NCI-H446 (cell line): ENCODE measurements around the gene ABHD11.
A peak's percentile ranks its signal among the peaks of the same experiment; 100 is the strongest.
"Not testable (repeated sequence)": the region's sequence is repeated elsewhere in the genome, so short reads cannot be mapped to it uniquely, and the experiment has no call there.

Experiments used
- DNase-seq, 2 experiments: peaks; one replicate each; lab custom pipeline; 2025; lab: John Stamatoyannopoulos, UW

ABHD11 gene, protein sequence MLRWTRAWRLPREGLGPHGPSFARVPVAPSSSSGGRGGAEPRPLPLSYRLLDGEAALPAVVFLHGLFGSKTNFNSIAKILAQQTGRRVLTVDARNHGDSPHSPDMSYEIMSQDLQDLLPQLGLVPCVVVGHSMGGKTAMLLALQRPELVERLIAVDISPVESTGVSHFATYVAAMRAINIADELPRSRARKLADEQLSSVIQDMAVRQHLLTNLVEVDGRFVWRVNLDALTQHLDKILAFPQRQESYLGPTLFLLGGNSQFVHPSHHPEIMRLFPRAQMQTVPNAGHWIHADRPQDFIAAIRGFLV

DNA sequence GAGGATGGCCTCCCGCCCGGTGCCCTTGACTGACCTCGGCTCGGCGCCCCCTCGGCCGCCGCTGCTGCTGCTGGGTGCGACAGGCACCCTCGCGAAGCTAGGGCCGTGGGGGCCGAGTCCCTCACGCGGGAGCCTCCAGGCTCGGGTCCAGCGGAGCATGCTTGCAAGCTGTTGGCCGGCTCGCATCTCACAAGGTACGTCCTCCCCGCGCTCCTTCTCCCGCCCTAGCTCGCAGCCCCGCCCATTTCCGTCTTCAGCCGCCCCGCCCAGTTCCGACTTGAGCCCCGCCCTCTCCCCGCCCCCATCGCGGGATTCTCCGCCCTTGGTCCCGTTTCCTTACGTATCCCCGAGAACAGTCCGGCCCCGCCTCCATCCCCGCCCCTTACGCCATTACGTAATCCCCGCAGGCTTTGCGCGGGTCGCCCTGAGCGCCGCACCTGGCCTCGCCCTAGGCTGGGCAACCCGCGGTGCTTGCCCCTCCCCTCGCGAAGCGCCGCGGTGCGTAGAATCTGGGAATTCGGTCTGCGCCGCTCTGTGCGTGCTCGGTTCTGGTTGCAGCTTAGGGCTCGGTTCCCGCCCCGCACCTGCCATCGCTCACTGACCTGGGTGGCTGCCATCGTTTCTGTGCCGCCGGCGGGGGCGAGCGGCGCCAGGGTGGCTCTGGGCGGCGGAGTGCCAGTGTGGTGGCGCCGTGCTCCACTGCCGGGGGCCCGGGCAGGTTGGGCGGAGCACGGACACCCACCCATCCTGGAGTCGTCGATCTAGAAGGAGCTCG, at the start of gene ABHD11:
Gene ABHD11 (minus strand): TSS at position 191 of the 775 bp plus-strand sequence. CDS start 32 bp downstream, at position 159.
- peak; percentile 56 to 89 for DNase-seq

DNA sequence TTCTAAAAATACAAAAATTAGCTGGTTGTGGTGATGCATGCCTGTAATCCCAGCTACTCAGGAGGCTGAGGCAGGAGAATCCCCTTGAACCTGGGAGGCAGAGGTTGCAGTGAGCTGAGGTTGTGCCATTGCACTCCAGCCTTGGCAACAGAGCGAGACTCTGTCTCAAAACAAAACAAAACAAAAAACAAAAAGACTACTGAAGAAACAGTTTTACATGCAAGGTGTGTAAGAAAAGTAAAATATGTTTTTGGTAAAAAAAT, 49.1 kb upstream of the ABHD11 start:
- DNase-seq: not testable (repeated sequence)

DNA sequence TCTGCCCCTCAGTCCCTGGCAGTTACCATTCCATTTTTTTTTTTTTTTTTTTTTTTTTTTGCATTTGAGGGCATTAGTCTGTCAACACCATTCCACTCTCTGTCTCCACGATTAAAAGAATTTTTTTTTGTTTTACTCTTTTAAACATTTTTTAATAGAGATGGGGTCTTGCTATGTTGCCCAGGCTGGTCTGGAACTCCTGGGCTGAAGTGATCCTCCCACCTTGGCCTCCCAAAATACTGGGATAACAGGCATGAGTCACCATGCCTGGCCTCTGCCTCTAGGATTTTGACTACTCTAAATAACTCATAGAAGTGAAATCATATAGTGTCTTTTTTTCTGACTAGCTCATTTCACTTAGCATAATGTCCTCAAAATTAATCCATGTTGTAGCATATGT, 48.0 kb upstream of the ABHD11 start:
- DNase-seq: no peak

DNA sequence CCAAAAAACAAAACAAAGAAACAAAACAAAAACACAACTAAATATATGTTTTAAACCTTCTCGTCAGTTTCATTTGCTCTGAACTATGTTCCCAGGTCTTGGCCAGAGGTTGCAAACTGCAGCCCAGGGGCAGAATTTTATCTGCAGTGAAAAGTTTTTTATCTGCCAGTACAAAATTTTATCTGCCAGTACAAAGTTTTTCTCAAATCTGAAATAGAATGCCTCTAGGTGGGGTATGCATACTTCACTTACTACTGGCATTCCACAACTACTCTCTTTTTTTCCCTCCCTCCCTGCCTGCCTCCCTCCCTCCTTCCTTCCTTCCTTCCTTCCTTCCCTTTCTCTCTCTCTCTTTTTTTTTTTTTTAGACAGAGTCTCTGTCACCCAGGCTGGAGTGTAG, 40.9 kb upstream of the ABHD11 start:
- DNase-seq: no peak

DNA sequence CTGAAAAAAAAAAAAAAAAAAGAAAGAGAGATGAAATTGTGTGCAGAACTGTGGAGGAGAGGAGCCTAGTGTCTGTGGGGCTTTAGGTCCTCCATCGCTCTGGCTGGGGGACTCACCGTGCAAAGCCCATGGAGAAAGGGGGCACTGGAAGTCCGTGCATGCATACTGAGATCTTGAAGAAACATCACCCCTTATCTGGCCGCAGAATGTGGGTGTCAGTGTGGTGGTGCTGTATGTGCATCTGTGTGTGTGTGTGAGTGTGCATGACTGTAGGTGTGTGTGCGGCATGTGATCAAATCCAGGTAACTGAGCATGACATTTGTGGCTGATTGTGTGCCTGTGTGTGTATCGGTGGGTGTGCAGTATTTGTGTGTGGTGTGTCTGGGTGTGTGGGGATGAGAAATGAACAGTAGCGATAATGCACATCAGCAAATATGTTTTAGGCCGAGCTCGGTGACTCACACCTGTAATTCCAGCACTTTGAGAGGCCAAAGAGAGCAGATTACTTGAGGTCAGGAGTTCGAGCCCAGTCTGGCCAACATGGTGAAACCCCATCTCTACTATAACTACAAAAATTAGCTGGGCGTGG, 40.3 kb upstream of the ABHD11 start:
- DNase-seq: no peak

DNA sequence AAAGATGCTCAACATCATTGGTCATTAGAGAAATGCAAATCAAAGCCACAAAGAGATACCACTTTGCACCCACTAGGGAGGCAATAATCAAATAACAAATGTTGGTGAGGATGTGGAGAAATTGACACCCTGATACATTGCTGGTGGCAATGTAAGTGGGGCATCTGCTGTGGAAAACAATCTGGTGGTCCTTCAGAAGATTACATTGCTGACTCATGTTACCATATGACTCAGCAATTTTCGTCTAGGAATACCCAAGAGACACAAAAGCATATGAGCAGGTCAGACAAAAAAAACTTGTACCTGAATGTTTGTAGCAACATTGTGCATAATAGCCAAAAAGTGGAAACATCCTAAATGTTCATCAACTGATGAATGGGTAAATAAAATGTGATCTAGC, 36.3 kb upstream of the ABHD11 start:
- DNase-seq: no peak

DNA sequence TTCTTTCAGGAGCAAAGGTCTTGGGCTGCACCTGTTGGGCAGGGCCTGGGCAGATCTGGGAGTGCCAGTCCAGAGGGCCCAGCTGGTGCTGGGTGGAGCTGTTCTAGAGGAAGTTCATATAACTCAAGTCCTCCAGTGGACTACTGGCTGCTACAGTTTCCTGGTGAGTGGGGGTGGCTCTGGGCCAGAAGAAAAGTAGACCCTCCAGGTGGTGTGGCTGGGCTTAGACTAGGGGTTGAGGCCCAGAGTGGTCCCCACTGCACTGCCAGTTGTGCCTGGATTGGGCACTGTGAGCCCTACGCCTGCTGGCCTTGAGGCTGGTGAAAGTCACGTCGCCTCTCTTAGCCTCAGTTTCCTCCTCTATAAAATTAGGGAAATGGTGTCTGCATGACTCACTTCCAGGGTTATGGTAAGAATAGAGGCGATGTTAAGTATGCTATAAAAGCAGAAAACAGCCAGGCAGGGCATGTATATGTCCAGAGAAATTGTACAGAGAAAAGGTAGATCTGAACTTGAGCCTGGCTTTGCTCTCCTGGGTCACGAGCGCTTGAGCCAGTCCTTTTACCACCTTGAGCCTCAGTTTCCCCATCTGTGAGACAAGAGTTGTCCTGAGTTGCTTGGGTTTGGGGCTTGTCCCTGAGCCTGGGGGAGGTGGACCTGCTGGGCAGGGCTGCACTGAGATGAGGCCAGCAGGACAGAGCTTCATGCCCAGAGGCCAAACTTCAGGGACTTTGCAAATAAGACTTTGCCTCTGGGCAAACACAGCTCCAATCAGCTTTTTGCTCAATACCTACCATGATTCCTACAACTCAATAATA, 35.3 kb upstream of the ABHD11 start:
- DNase-seq: no peak

DNA sequence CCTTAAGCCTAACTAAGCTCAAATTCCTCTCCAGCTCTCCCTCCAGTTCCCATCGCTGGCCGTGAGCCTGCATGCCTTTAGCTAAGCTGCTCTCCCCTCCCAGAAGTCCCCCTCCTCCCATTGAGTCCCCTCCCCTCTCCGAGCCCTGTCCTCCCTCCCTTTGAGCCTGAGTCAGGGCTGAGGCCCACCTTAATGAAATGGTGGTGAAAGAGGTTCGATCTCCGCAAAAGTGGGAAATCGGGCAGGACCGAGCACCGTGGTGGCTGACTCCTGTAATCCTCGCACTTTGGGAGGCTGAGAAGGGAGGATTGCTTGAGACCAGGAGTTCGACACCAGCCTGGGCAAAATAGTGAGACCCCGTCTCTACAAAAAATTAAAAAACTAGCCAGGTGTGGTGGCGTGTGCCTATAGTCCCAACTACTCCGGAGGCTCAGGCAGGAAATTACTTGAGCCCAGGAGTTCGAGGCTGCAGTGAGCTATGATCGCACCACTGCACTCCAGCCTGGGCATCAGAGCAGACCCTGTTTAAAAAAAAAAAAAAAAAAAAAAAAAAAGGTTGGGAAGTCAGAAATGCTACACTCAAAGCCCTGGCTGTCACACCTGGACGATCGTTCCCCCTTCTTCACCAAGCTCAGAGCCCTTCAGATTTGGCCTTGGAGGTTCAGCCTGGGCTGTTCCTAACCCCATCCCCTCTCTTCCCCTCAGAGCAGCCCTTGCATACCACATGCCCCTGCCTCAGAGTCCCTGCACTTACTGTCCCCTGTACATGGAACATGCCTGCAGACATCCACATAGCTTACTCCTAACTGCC, 32.5 kb upstream of the ABHD11 start:
- no peak for DNase-seq

DNA sequence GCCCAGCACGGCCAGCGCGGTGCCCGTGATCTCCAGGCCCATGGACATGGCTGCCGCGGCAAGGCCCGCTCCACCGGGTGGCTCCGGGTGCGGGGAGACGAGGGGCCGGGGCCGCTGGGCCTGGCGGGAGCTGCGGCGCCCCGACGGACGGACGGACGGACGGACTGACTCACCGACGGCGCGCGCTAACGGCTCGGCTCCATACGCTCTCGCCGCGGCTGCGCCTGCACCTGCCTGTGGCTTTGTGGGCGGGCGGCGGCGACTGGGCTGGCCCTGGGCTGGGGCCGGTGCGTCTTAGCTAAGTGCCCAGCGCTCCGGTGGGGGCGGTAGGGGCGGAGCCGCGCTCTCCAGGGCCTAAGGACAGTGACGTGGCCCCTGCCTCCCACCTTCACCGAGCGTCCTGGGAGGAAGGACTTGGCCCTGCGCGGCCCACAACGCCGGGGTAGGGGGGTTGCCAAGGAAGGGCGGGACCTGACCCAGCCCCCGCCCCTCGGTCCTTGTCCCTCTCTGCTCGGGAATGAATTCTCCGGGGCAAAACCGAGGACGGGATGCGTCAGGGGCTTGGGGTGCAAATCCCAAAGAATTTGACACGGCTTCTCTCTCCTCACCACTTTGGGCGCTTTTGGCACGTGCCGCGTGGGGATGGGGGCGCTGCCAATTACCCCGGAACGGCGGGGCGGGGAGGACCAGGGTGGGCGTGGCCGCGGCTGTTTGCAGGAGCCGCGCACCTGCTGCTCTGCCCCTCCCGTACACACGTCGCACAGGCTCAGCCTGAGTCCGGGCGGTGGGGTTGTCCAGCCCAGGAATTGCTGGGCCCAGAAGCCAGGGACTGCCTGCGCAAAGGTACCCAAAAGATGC, 31.6 kb upstream of the ABHD11 start, which contains the start of gene CLDN3:
Gene CLDN3 (minus strand): TSS at position 269 of the 858 bp plus-strand sequence. CDS start 221 bp downstream, at position 48.
- no peak for DNase-seq

DNA sequence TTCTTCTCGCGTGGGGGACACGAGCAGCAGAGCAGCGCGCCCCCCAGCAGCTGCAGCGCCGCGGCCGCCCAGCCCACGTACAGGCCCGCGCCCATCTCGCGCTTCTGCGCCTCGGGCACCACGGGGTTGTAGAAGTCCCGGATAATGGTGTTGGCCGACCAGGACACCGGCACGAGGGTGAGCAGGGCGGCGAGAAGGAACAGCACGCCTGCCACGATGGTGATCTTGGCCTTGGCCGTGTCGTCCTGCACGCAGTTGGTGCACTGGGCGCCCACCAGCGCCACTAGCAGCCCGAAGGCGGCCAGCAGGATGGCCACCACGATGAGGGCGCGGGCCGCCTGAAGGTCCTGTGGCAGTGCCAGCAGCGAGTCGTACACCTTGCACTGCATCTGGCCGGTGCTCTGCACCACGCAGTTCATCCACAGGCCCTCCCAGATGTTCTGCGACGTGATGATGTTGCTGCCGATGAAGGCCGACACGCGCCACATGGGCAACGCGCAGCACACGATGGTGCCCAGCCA, 30.9 kb upstream of the ABHD11 start:
- DNase-seq: no peak

DNA sequence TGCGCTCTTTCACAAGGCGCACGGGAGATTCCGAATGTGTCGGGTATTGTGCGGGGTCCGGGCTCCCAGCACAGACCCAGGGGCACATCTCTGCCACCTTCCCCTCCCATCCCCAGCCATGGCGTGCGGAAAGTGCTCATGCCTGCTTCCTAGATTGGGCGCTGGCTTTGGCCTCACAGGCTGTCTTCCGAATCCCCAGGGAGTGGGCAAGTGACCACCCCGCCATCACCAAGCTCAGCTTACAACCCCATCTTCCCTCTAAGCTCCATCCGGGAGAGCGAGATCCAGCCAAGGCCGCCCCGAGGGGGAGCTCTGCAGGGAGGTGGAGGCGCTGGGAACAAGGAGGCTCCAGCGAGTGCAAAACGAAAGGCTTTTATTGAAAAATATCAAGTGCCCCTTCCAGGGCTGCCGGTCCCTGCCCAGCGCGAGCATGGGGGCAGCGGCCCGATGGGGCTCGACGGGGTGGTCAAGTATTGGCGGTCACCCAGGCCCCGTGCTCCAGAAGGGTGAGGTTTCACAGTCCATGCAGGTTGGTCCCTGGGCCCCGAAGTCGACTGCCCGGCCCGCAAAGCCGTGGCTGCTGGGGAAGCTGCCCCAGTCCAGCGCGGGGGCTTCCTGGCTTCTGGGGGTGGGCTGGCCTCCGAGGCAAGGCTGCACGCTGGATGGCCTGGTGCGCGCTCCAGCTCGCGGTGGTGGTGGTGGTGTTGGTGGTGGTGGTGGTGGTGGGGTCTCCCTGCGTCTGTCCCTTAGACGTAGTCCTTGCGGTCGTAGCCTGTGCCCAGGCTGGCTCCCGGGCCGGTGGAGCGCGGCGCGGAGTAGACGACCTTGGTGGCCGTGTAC, 30.3 kb upstream of the ABHD11 start:
- no peak for DNase-seq

DNA sequence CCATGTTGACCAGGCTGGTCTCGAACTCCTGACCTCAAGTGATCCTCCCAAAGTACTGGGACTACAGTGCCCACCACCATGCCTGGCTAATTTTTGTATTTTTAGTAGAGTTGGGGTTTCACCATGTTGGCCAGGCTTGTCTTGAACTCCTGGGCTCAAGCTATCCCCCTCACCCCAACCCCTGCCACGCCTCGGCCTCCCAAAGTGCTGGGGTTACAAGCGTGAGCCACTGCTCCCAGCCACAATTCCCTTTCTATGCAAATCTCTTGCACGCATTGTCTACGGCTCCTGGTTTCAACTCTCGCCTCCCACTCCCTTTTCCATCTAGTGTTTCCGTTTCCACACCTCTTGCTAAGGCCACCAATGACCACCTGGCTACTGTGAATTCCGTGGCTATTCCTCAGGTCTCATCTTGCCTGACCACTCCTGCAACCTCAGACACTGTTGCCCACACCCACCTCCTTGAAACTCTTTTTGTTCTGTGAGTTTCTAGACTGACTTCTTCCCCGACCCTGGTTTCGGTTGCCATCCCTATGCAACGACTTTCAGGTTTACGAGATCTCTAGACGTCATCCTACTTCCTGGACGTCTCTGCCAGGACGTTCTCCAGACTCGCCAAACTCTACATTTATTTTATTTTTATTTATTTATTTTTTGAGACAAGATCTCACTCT, 28.1 kb upstream of the ABHD11 start:
- no peak for DNase-seq

DNA sequence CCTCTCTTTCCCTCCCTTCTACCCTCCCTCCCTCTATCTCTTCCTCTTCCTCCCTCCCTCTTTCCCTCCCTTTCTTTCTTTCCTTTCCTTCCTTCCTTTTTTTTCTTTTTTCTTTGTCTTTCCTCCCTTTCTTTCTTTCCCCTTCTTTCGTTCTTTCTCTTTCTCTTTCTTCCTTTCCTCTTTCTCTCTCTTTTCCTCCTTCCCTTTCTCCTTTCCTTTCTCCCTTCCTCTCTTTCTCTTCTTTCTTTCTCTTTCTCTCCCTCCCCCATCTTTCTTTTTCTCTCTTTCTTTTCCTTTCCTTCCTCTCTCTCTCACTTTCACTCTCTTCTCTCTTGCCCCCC, 24.0 kb upstream of the ABHD11 start:
- no peak for DNase-seq

DNA sequence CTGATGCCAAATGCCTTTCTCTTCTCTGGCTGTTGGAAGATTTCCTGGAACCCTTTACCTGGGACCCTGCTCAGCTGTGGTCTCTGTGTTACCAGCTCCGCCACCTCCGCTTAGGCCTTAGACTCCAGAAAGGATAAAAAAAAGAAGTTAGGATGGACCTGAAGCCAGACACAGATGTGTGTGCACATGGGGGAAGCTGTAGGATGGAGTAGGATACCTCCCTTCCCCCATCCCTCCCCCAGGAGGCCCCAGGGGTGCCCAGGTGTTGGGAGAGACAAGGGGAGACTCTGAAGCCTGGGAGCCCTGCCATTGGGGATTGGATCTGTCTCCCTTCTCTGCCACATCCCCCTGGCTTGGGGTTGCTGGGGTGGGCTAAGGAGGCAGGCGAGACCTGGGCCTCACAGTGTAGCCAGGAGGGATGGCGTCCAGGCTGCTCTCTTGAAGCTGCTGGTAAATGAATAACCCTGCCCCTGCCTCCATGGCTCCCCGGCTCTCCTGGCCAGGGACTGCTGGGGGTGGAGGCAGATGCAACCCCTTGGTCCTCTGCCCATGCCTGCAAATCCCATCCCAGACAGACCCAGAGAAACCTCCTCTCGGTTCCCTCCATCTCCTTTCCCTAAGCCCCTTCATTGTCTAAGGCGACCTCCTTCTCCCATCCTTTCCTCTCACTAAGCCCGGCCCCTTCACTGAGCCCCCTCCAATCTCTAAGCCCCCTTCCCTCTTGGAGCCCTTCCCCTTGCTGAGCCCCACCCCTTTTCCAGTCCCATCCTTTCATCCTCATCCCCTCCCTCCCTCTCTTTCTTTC, 23.5 kb upstream of the ABHD11 start:
- no peak for DNase-seq

DNA sequence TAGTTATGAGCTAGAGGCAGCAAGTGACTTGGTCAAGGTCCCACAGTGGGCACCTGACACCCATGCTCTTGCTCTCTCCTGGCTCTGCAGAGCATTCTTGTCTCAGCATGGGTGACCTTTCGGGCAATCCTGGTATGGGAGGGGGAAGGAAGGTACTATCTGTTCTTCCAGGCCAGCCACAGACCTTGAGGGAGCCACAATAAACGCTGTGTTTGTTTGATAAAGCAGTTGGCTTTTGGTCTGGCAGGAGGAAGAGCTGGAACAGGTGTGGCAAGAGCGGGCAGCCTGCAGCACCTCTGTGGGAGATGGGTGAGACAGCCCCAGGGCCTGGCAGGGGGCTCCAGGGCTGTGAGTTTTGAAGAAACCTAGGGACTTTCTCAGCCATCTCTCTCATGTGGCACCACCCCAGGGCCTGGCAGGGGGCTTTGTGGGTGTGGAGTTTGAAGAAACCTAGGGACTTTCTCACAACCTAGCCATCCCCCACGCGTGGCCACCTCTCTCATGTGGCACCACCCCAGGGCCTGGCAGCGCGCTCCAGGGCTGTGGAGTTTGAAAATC, 20.1 kb upstream of the ABHD11 start:
- no peak for DNase-seq

DNA sequence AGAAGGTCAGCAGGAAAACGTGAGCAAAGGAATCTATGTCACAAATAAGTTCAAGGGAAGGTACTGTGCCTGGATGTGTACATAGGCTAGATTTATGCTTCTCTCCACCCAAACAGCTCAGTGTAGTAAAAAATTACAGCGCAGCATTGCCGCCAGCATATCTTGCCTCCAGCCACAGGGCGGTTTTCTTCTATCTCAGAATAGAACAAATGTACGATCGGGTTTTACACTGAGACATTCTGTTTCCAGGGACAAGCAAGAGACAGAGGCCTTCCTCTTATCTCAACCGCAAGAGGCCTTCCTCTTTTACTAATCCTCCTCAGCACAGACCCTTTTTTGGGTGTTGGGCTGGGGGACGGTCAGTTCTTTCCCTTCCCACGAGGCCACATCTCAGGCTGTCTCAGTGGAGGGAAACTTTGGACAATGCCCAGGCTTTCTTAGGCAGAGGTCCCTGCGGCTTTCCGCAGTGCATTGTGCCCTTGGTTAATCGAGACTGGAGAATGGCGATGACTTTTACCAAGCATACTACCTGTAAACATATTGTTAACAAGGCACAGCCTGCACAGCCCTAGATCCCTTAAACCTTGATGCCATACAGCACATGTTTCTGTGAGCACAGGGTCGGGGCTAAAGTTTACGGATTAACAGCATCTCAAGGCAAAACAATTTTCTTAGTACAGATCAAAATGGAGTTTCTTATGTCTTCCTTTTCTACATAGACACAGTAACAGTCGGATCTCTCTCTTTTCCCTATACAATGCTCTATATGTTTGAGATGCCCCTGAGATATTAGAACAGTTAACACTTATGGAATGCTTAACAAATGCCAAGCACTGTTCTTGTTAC, 11.6 kb upstream of the ABHD11 start:
- DNase-seq: no peak

DNA sequence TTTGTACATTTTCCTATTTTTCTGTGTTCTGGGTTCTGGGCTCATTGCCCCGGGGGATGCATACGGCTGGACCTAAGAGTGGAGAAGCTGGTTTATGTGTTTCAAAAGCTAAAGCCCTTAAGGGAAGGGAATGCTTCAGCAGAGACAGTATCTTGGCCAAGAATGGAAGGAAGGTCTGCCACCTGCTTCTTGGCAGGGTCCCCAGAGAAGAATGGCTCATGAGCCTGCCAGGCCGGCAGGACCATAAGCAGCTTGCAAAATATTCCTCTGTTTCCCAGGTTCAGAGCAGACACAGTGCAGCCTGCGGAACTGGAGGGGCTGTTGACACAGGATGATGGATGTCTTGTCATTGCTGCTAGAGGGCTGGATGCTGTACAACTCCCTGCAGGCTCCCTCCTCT, 7.8 kb upstream of the ABHD11 start:
- peak in 1 of 2 experiments; percentile 72 for DNase-seq
